ENCODE measurements around the gene MMP24OS.
A peak's percentile ranks its signal among the peaks of the same experiment; 100 is the strongest.

Gene MMP24OS

GRCh38 chr20:35283441-35284266 lies 5.7 kb upstream of the MMP24OS start:
- peak overlapping the region; percentile 85 for H3K4me3 ChIP-seq (ENCODE audit: low read depth, low read length)
- in situ Hi-C loops (cut with HindIII; ENCODE audit: low sequenced_read_pairs) = no loop called here
- DNase-seq (ENCODE audit: low read depth) = no peak
- no peak for TF ChIP-seq CTCF (IDR thresholded peaks at IDR 0.05; ENCODE audit: low read depth, low read length, missing control alignments)

- in situ Hi-C loops (cut with HindIII; ENCODE audit: low sequenced_read_pairs) = no loop called here
- no peak overlapping the region for H3K4me3 ChIP-seq (ENCODE audit: low read depth, low read length)
- DNase-seq (ENCODE audit: low read depth) = no peak
- TF ChIP-seq CTCF (IDR thresholded peaks at IDR 0.05; ENCODE audit: low read depth, low read length, missing control alignments) = no peak
Observed at GRCh38 chr20:35281506-35282101, 3.7 kb upstream of the MMP24OS start.

- no peak overlapping the region for H3K4me3 ChIP-seq (ENCODE audit: low read depth, low read length)
- DNase-seq (ENCODE audit: low read depth) = no peak
- TF ChIP-seq CTCF (IDR thresholded peaks at IDR 0.05; ENCODE audit: low read depth, low read length, missing control alignments) = no peak
- in situ Hi-C loops (cut with HindIII; ENCODE audit: low sequenced_read_pairs) = no loop called here
Observed at GRCh38 chr20:35280523-35280922, 2.6 kb upstream of the MMP24OS start.

GRCh38 chr20:35279533-35280174 lies 1.7 kb upstream of the MMP24OS start:
- no peak for DNase-seq (ENCODE audit: low read depth)
- in situ Hi-C loops (cut with HindIII; ENCODE audit: low sequenced_read_pairs) = no loop called here
- no peak overlapping the region for H3K4me3 ChIP-seq (ENCODE audit: low read depth, low read length)
- no peak for TF ChIP-seq CTCF (IDR thresholded peaks at IDR 0.05; ENCODE audit: low read depth, low read length, missing control alignments)

- no peak for DNase-seq (ENCODE audit: low read depth)
- in situ Hi-C loops (cut with HindIII; ENCODE audit: low sequenced_read_pairs) = no loop called here
- no peak overlapping the region for H3K4me3 ChIP-seq (ENCODE audit: low read depth, low read length)
- no peak for TF ChIP-seq CTCF (IDR thresholded peaks at IDR 0.05; ENCODE audit: low read depth, low read length, missing control alignments)
Observed at GRCh38 chr20:35279040-35279439, 1.1 kb upstream of the MMP24OS start.

- peak overlapping the region; percentile 73 for H3K4me3 ChIP-seq (ENCODE audit: low read depth, low read length)
- TF ChIP-seq CTCF (IDR thresholded peaks at IDR 0.05; ENCODE audit: low read depth, low read length, missing control alignments) = no peak
- in situ Hi-C loops (cut with HindIII; ENCODE audit: low sequenced_read_pairs) = no loop called here
- DNase-seq (ENCODE audit: low read depth) = no peak
Observed at GRCh38 chr20:35277127-35277526, 795 bp downstream of the MMP24OS start.
